ENCODE data around the gene ZNF215.

DNA sequence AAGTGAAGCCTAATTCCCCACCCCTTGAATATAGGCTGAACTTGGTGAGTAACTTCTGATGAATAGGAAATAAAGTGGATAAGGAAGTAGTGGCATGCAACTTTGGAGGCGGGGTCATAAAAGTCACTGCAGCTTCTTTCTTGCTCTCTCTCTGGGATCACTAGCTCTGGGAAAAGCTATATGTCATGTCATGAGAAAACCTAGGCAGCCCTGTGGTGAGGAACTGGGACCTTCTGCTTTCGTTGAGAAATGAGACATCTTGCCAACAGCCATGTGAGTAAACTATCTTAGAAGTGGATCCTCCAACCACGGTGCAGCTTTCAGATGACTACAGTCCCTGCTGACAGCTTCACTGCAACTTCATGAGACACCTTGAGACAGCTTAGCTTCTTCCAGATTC, 78.3 kb downstream of the ZNF215 start:
- no peak for TF ChIP-seq CTCF (conservative IDR thresholded peaks at IDR 0.05; ENCODE audit: low read length)
- TF ChIP-seq EZH2phosphoT487 (IDR thresholded peaks at IDR 0.05; ENCODE audit: borderline replicate concordance), result no peak

Measured in Loucy (cell line).